K562 (cell line): ENCODE measurements around the gene TEPSIN. TPM values are rescaled to one million over a fixed set of nuclear protein-coding genes. Genes with fewer than 3 reads are reported as not detected.

Source experiments
- ARID1B ChIP-seq: fragments of 450-650 bp; IDR thresholded peaks from 2 replicates; pipeline ENCODE4 v1.6.1; 2016; ENCODE audit warnings: antibody characterized with exemption, mild to moderate bottlenecking, inconsistent platforms
- CCNT2 ChIP-seq: IDR thresholded peaks from 2 replicates; pipeline ENCODE4 v1.6.1; 2011; ENCODE audit warnings: borderline replicate concordance, low read depth, mild to moderate bottlenecking, moderate library complexity, mixed read lengths, low read length; ENCODE audit not compliant: insufficient read length; ENCODE audit errors: extremely low read depth
- CREB3L1 ChIP-seq: fragments of 450-650 bp; IDR thresholded peaks from 2 replicates; pipeline ENCODE4 v1.6.1; 2014; ENCODE audit warnings: low read depth, mild to moderate bottlenecking, moderate library complexity, borderline replicate concordance
- CREB5 ChIP-seq: fragments of 250-450 bp; sonication (Bioruptor Pico); IDR thresholded peaks from 2 replicates; pipeline ENCODE4 v1.5.0; 2020; ENCODE audit warnings: mild to moderate bottlenecking
- DNMT1 ChIP-seq: fragments of 450-650 bp; IDR thresholded peaks from 2 replicates; pipeline ENCODE4 v1.6.1; 2016; ENCODE audit warnings: antibody characterized with exemption, mild to moderate bottlenecking
- E4F1 ChIP-seq: fragments of 250-450 bp; sonication (Bioruptor Pico); IDR thresholded peaks from 2 replicates; pipeline ENCODE4 v1.5.0; 2021; ENCODE audit warnings: mild to moderate bottlenecking, borderline replicate concordance
- HINFP ChIP-seq: fragments of 450-650 bp; conservative IDR thresholded peaks from 2 replicates; pipeline ENCODE4 v1.6.1; 2016; ENCODE audit warnings: missing genetic modification characterization, low read depth, mild to moderate bottlenecking, control low read depth, missing compliant biosample characterization
- ILF3 ChIP-seq: fragments of 450-650 bp; IDR thresholded peaks from 2 replicates; pipeline ENCODE4 v1.6.1; 2018; ENCODE audit warnings: antibody characterized with exemption, mild to moderate bottlenecking, moderate library complexity, borderline replicate concordance
- KLF10 ChIP-seq: fragments of 250-450 bp; sonication (Bioruptor Pico); IDR thresholded peaks from 2 replicates; pipeline ENCODE4 v1.6.1; 2021; ENCODE audit warnings: matching md5 sums
- LCOR ChIP-seq: sonication (generic); formaldehyde crosslinking; IDR thresholded peaks from 2 replicates; pipeline ENCODE4 v1.8.0; 2022; ENCODE audit warnings: mild to moderate bottlenecking, missing genetic modification reagents
- NCOA1 ChIP-seq: fragments of 450-650 bp; IDR thresholded peaks from 2 replicates; pipeline ENCODE4 v1.6.1; 2016; ENCODE audit warnings: low read depth
- NKRF ChIP-seq: fragments of 450-650 bp; IDR thresholded peaks from 2 replicates; pipeline ENCODE4 v1.6.1; 2016; ENCODE audit warnings: borderline replicate concordance
- POLR3A ChIP-seq: IDR thresholded peaks from 2 replicates; pipeline ENCODE4 v1.6.1; 2011; ENCODE audit warnings: borderline replicate concordance, mild to moderate bottlenecking, moderate library complexity; ENCODE audit not compliant: insufficient read length, insufficient read depth; ENCODE audit errors: extremely low read depth
- TBP ChIP-seq: optimal IDR thresholded peaks from 2 replicates; pipeline ENCODE3; 2011; ENCODE audit warnings: low read depth, low read length, improper control_type of control experiment
- ZBED1 ChIP-seq: IDR thresholded peaks from 2 replicates; pipeline ENCODE4 v1.6.1; 2014
- ZKSCAN8 ChIP-seq: fragments of 200-800 bp; sonication (Bioruptor generic); IDR thresholded peaks from 2 replicates; pipeline ENCODE4 v1.6.1; 2016; ENCODE audit warnings: missing genetic modification characterization, missing compliant biosample characterization
- ZNF444 ChIP-seq: fragments of 250-450 bp; sonication (Bioruptor Pico); IDR thresholded peaks from 2 replicates; pipeline ENCODE4 v1.4.0; 2020; ENCODE audit warnings: mild to moderate bottlenecking, moderate library complexity
- ZNF507 ChIP-seq: conservative IDR thresholded peaks from 2 replicates; pipeline ENCODE4 v1.6.1; 2017; ENCODE audit warnings: missing genetic modification characterization, missing compliant biosample characterization
- ZNF668 ChIP-seq: fragments of 250-450 bp; sonication (Bioruptor Pico); IDR thresholded peaks from 2 replicates; pipeline ENCODE4 v1.8.0; 2022; ENCODE audit warnings: mild to moderate bottlenecking, inconsistent platforms
- polyA plus RNA-seq, 8 experiments: library from polyadenylated mRNA; depleted of rRNA in 4 of 8; stranded (reverse) in 5 of 8; unstranded in 3 of 8; fragments of >200 nt; fragmentation: Nextera tagmentation in 2 of 8; fragmentation: Illumina TruSeq in 1 of 8; extraction: Ambion mirVana in 2 of 8; extraction: Trizol in 1 of 8; gene quantifications; 2 replicates each; pipeline versions ENCODE4 v1.2.1 to v1.2.3, GENCODE V29; 2011 to 2014; ENCODE audit warnings: inconsistent platforms in 1 of 8, missing spikeins in 1 of 8
- total RNA-seq, 7 experiments: library from RNA; depleted of rRNA in 6 of 7; stranded (reverse); fragments of >200 nt in 6 of 7; fragmentation: Illumina TruSeq in 2 of 7; extraction: Trizol in 2 of 7; gene quantifications; 2 replicates each; pipeline versions ENCODE4 v1.2.1 to v1.2.3, GENCODE V29; 2011 to 2021; ENCODE audit warnings: low replicate concordance in 1 of 7

TEPSIN gene
- total and polyA plus RNA-seq, 9 of the 15 experiments (the other 6 are each of a cell fraction or from before 2014, with no cell fraction given), result 0.80 to 29.8 (median 5.3) TPM

GRCh38 chr17:81222906-81223761 lies 15.7 kb downstream of the TEPSIN start, which contains the start of gene CEP131 (continued):
- TF ChIP-seq ZKSCAN8 (CRISPR knock-in tag), result no peak
- TF ChIP-seq ZNF444 (CRISPR knock-in tag), result no peak
- TF ChIP-seq ZNF668 (CRISPR knock-in tag), result no peak
- no peak for TF ChIP-seq NCOA1
- peak; percentile 76 for TF ChIP-seq CCNT2
- TF ChIP-seq TBP, result peak; percentile 70
- TF ChIP-seq ZBED1, result no peak
- TF ChIP-seq LCOR (CRISPR knock-in tag), result peak; percentile 70
- no peak for TF ChIP-seq DNMT1
- TF ChIP-seq E4F1 (CRISPR knock-in tag), result no peak
- no peak for TF ChIP-seq CREB5
- TF ChIP-seq HINFP (tag), result no peak
- no peak; the same call in 1 of the 2 replicates for TF ChIP-seq ARID1B
- peak; percentile 34; the same call in 1 of the 2 replicates for TF ChIP-seq CREB3L1
- TF ChIP-seq KLF10 (CRISPR knock-in tag), result no peak
- peak; percentile 50; the same call in 1 of the 2 replicates for TF ChIP-seq NKRF
- no peak for TF ChIP-seq ZNF507 (tag)
- TF ChIP-seq ILF3, result no peak
- no peak for TF ChIP-seq POLR3A
